HG03565 (cell line): ENCODE measurements around the gene KIFC1.

ENCODE experiments used
- ATAC-seq: cut with Tn5 transposase; IDR thresholded peaks from one replicate; pipeline ENCODE4 v1.9.1; 2021; ENCODE audit warnings: mild to moderate bottlenecking, moderate library complexity; ENCODE audit not compliant: unreplicated experiment

Gene KIFC1

GRCh38 chr6:33424855-33425667 lies 33.4 kb downstream of the KIFC1 start:
- ATAC-seq = no peak

- no peak for ATAC-seq
Observed at GRCh38 chr6:33425668-33426577, 34.3 kb downstream of the KIFC1 start.

- no peak for ATAC-seq
Observed at GRCh38 chr6:33426590-33427511, 35.2 kb downstream of the KIFC1 start.

GRCh38 chr6:33427585-33428223 lies 36.1 kb downstream of the KIFC1 start:
- ATAC-seq = no peak

GRCh38 chr6:33428224-33428965 lies 36.8 kb downstream of the KIFC1 start:
- ATAC-seq = no peak

GRCh38 chr6:33428966-33429749 lies 37.5 kb downstream of the KIFC1 start:
- no peak for ATAC-seq

GRCh38 chr6:33429750-33430052 lies 38.1 kb downstream of the KIFC1 start:
- ATAC-seq = no peak

- no peak for ATAC-seq
Observed at GRCh38 chr6:33430334-33430733, 38.7 kb downstream of the KIFC1 start.

GRCh38 chr6:33430991-33431879 lies 39.6 kb downstream of the KIFC1 start:
- ATAC-seq = no peak

GRCh38 chr6:33431880-33432541 lies 40.4 kb downstream of the KIFC1 start:
- ATAC-seq = no peak

- ATAC-seq = no peak
Observed at GRCh38 chr6:33432546-33432945, 40.9 kb downstream of the KIFC1 start.

GRCh38 chr6:33433001-33433543 lies 41.4 kb downstream of the KIFC1 start:
- no peak for ATAC-seq

- no peak for ATAC-seq
Observed at GRCh38 chr6:33433544-33434191, 42.0 kb downstream of the KIFC1 start.

- ATAC-seq = no peak
Observed at GRCh38 chr6:33434961-33435360, 43.3 kb downstream of the KIFC1 start.

GRCh38 chr6:33437666-33438065 lies 46.0 kb downstream of the KIFC1 start:
- no peak for ATAC-seq

GRCh38 chr6:33438978-33439594 lies 47.5 kb downstream of the KIFC1 start:
- ATAC-seq = no peak
